HG03565 (cell line): Measurements from ENCODE around the gene SDC1.

Experiments used
- ATAC-seq: cut with Tn5 transposase; IDR thresholded peaks from one replicate; pipeline ENCODE4 v1.9.1; 2021; ENCODE audit warnings: mild to moderate bottlenecking, moderate library complexity; ENCODE audit not compliant: unreplicated experiment

SDC1 gene

DNA sequence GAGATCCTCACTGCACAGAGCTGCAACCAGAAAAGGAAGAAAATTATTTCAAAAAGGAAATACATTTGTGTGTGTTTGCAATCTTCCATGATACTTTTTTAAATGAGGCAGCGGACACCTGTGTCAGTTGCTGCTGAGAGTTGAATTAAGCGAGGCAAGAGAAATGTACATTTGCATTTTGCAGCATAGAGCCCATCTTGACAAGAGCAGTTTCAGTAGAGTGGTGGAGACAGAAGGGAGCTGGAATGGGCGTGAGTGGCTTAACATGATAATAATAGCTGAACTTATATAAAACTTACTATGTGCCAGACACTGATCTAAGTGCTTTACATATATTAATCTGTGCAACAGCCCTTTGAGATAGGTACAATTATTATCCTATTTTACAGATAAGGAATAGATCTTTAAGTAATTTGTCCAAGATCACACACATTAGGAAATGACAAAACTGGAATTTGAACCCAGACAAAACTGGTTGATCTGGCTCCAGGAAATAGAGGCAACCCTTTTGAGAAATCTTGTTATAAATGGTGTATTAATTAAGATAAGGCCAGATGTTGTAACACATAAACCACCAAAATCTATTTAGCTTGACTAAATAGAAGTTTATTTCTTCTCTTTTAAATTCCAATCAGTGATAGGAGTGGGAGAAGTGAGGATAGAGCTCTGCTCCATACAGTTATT is 68.7 kb downstream of the SDC1 start:
- no peak for ATAC-seq

DNA sequence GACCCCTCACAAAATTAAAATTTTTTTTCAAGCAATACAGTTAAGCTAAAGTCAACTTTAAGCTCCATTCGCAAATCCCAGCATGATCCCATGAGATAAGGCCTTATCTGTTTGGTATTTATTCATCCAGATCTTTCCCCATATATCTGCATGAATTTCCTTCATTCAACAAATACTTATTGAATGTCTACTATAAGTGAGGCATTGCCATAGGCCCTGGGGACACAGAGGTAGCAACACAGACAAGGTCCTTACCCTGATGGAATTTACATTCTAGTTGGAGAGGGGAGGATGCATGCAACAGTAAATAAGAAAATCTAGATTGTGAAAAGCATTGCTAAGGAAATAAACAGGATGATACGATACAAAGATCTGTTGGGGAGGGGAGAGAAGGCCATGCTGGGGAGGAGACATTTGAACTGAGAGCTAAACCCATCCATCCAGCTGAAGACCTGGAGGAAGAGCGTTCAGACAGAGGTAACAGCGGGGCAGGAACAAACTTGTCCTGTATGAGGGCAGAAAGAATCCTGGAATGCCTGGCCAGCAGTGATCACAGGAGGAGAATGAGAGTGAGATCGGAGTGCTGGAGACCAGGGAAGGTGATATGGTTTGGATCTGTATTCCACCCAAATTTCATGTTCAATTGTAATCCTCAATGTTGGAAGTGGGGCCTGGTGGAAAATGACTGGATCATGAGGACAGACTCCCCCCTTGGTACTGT is 71.6 kb downstream of the SDC1 start:
- no peak for ATAC-seq

DNA sequence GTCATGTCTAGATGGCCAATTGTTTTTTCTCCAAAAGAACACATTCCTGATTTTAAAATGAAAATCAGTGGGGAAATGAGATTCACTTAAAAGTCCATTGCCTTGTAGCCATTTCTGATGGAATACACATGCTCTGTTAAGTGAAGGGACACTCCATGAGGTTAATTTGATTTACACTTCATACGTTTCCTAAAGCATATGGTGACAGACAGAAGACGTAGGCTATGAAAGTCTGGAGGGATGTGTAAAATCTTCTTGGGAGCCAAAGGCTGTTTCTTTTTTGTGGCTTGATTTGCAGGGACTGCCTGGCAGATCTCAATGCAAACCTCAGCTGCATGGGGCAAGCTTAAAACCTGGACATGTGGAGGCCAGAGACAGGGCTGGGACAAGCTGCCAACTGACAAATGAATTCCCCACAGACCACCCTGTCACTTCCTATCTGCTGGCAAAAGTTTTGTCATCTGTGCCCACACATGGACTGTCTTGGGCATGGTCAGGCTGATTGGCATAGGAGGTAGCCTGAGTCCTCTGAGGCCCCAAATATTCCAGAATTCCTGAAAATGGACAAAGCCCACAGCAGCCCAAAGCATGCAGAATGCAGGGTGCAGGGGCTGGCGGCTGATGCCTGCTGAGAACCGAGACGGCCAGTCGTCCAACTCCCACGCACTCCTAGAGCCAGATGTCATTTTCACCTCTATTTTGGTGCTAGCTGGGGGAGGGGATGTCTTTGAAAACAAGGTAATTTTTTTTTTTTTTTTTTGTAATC is 73.9 kb downstream of the SDC1 start:
- ATAC-seq, result peak; percentile 60
